Hypothalamus (tissue), 51 donors: Measurements from ENCODE around the gene CAMK2G.

Source experiments
- DNase-seq, 51 donors: peaks; one replicate each; lab custom pipeline; 2025; lab: John Stamatoyannopoulos, UW

Gene CAMK2G

GRCh38 chr10:73884017-73884416 lies 9.7 kb upstream of the CAMK2G start:
- DNase-seq: no peak

DNA sequence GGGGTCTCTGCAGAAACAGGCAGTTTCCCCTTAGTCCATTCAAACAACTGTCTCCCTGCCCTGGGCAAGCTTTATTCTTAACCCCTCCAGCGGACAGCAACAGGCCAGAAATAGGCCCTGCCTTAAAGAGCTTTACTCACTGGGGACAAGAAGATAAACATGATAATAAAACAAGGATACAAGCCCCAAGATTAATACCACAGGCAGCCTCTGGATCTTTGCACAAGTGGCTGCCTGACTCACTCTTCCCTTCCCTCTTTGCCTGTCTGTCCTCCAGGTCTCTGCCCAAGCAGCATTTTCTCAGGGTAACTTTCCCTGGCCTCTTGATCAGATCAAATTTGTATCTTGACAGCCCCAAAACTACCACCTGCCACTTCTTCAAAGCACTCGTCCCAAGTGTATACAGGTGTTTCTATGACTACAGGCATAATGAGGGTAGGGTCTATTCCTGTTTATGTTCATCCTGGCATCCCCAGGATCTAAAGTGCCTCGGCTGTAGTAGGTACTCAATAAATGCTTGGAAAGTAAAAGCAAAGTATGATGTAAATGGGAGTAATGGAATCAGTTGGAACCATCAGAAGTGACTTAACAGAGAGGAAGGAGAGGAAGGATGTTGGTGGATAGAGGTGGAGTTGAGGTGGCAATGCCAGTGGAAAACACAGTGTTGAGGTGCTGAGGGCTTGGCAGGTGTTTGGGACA lies 7.0 kb upstream of the CAMK2G start:
- no peak for DNase-seq

DNA sequence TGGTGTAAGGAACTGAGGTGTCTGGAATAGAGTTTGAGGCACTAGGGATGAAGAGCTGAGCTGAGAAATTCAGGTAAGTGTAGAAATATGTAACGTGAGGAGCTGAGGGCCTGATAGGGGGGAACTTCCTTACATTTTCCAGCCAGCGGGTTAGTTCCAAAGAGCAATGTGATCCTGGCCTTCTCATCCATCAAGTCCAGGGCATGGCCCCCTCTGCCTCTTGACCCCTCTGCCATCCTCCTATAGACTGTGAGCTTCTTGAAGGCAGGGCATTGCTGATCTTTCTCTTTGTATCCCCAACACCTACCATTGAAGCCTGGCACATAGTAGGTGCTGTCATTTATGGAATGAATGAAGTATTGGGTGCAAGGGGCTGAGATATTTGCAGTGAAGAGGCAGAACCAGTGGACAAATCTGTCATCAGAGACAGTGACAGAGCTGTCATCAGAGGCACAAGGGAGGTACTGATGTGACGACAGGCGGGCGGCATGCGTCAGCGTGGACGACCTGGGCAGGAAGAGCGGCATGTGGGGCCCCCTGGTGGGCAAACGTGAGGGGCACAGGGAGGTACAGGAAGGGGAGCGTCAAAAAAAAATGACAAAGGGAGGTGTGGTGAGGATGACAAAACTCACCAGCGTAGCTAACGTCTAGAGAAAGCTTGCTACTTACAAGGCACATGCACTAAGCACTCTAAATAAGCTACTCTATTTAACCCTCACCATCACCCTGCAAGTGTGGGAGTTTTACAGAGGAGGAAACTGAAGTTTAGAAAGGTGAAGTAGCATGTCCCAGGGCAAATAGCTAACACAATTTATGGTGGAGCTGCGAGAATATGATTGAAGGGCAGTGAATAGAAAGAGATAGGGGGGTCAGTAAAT lies 5.2 kb upstream of the CAMK2G start:
- DNase-seq: peak in 42 of 51 donors; percentile 9 to 78 (median 53)

DNA sequence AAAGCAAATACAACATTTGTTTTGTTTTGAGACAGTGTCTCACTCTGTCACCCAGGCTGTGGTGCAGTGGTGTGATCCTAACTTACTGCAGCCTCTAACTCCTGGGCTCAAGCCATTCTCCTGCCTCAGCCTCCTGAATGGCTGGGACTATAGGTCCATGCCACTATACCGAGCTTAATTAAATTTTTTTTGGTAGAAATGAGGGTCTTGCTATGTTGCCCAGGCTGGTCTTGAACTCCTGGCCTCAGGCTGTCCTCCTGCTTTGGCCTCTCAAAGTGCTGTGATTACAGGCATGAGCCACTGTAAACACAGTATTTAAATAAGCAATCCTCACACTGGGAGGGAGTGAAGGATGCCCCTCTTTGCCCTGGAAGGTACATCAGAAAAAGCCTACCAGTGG lies 4.0 kb upstream of the CAMK2G start:
- no peak for DNase-seq

- DNase-seq: no peak
Measured at GRCh38 chr10:73877533-73878160, 3.3 kb upstream of the CAMK2G start.

DNA sequence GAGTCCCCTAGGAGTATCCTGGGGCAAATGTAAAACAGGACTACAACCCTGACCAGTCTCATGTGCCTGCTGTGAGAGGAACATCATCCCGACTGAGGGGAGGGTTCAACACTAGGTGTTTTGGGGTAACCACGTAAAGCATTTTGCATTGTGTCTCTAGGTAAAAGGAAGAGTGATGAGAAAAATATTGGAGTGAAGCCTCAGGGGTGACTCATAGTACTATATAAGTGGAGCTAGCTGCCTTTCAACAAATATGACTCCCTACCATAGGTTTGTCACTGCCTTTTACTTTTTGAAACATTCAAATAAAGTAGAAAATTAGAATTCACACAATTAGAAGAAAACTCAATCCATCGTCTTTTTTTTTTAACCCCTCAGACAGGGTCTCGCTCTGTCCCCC lies 2.6 kb upstream of the CAMK2G start:
- DNase-seq: no peak

DNA sequence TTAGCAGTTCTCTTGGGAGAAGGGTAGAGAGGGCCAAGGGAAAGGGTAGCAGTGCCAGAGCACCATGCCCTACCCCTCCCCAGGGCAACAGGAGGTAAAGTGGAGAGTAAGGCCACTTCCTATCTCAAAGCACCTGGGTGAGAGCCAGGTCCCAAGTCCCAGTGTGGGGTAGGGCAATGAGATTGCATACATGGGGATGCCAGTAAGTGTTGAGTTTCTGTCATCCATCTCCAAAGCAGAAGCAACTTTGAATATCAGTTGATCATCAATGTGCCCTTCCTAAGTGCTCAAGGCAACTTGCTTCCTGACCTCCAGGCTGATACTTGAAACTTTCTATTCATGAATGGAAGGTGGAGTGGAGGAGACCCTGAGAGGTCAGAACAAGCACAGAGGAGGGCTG lies 2.2 kb upstream of the CAMK2G start:
- no peak for DNase-seq

GRCh38 chr10:73876157-73876556 lies 1.8 kb upstream of the CAMK2G start:
- no peak for DNase-seq

- DNase-seq: no peak
Measured at GRCh38 chr10:73875139-73875475, 752 bp upstream of the CAMK2G start.

- DNase-seq: peak in 1 of 51 donors; percentile 28
Measured at GRCh38 chr10:73873838-73874215, 528 bp downstream of the CAMK2G start.

DNA sequence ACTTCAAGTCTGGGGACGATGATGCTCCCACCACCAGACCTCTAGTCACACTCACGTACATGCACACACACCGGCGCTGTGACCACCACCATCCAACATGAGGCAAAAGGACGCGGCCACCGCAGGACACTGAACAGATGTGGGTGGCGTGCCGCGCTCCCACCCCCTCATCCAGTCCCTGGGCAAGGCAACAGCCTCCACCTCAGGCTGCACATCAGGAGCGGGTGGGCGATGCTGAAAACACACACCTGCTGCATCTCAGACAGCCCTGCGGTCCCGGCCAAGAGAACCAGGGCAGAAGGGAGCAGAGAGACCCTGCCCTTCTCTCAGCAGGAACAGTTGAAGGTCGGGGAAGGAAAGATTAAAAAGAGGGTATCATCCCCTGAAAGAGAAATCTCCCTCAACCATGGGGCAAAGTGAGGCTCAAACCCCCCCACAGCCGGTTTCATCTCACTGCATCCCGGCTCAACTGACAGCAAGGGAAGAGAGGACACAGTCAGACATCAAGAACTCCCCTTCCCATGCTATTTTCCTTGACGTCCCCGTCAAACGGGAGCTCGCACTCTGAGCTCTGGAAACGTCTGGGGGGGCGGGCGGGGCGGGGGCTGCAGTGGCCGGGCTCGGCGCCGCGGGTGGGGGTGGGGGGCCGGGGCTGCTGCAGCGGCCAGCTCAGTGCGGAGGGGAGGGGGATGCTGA lies 1.1 kb downstream of the CAMK2G start:
- DNase-seq: no peak

- peak in 6 of 51 donors; percentile 8 to 50 (median 26) for DNase-seq
Measured at GRCh38 chr10:73872190-73872710, 2.1 kb downstream of the CAMK2G start.

DNA sequence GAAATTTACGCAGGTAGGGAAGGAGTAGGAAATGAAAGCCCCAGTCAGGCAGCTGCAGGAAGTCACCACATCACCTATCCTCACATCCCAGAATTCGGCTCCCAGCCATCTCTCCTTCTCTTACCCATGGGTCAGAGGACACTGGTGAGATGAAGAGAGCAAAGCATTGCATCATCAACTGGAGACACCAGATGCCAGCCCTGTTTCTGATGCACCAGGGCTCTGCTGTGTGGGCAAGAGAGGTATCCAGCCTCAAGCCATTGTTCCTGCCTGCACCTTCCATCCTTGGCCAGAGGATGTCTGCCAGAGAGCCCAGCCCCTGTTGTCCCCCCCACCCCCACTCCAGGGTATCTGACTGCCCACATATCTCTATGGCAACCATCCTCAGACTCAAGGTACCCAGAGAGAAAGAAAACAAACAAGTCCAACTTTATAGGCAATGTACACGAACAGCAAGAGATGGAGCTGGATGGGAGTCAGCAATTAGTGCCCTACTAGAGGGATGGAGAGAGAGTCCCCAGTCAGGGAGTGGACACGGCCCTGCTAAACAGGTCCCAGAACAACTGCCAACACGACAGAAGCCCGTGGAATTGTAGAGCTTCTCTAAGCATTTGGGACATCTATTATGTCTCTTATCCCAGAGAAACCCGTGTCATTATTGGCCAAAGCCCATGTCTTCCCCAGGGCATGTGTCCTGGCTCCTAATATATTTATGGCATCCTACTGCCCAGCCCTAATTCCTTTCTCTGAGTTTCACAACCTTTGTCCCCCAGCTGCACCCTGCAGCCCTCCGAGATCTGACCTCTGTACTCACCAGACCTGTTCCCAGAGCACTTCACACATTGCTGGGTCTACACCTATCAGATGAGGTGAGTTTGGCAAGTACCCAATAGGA lies 2.8 kb downstream of the CAMK2G start:
- no peak for DNase-seq

DNA sequence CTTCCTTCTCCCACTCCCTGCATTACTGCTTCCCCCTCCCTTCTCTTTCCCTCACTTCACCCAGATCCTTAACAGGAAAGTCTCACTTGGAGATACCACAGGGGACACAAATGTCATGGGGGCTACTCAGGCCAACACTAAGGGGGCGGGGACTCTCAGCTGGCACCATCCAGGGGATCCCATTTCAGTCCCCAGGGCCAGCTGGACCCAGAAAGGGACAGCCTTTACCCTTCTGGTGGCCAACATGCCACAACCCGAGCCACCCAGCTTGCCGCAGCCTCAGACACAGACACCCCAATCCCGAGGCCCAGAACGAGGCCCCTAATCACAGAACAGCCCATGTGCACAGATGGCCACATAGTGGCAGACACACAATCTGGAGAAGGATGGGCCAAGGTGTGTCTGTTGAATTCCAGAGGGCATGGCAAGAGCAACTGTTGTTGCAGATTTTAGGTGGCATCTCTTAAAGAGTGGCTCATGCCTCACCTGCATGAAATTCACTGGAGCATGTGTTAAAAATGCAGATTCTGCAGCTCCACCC lies 5.6 kb downstream of the CAMK2G start:
- DNase-seq: no peak

DNA sequence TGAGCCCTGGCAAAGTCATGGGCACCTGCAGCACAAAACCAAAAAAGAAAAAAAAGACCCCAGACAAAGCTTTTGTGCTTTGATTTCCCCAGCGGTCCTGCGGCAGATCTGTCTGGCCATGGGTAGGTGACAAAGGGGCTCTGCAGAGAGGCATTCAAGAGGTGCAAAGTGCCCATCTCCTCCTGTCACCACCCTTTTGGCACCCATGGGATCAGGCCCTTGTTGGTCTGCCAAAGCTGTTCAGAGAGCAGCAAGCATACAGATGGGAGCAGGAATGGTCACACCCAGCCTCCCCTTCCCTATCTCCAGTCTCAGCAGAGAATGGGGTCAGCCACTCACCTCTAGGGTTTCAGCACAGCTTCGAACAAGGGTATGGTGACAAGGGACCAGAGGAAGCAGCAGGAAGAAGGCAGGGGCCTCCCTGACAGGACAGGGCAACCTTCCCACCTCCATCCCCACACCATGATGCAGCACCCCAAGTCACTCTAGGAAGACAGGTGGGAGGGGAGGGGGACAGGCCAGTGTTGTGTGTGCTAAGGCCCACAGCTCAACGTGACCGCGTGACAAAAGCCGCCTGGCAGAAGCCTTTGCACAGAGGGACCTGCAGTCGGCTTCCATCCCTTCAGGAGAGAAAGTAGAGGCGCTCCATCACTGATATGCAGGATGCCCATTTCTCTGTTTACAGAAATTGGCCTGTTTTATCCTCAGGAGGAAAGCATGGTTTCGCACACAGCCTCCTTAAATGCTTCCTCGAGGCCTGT lies 6.3 kb downstream of the CAMK2G start:
- no peak for DNase-seq

GRCh38 chr10:73867126-73867807 lies 7.1 kb downstream of the CAMK2G start:
- peak in 1 of 51 donors; percentile 23 for DNase-seq

- no peak for DNase-seq
Measured at GRCh38 chr10:73866621-73867020, 7.7 kb downstream of the CAMK2G start.
